HepG2 (cell line): ENCODE data around the gene ZNHIT1. TPM values are rescaled to one million over a fixed set of nuclear protein-coding genes. Genes with fewer than 3 reads are reported as not detected.

Experiments used
- ATAC-seq: fragments of 200-7000 bp; cut with Tn5 transposase; 3 replicates; pipeline ENCODE4 v1.9.1; 2020; ENCODE audit warnings: mild to moderate bottlenecking, moderate library complexity
- BruUV-seq: library from RNA; stranded (reverse); fragments of 400-500 nt; replicated peaks from 2 replicates; lab custom pipeline; 2021; lab: Mats Ljungman, UMichigan
- CTCF ChIA-PET: fragments of 300-600 bp; formaldehyde crosslinking; extraction: SDS; loops from one replicate; lab custom pipeline; 2021; ENCODE audit warnings: low total read pairs, inconsistent platforms, low intra/inter-chr PET ratio; lab: Yijun Ruan, JAX
- POLR2A ChIA-PET: fragments of 350-600 bp; sonication (Branson Sonifier 250); formaldehyde crosslinking; loops from one replicate; lab custom pipeline; 2020; ENCODE audit warnings: antibody characterized with exemption, inconsistent platforms; lab: Yijun Ruan, JAX
- DNase-seq: peaks from one replicate; pipeline ENCODE4 v3.0.0-alpha.2; 2015; ENCODE audit warnings: low spot score
- FAIRE-seq: peaks from 3 replicates; lab custom pipeline; 2011; peaks lifted over from hg19 to GRCh38; lab: Jason Lieb, UNC
- H2AFZ ChIP-seq: one replicate; pipeline ENCODE4 v1.6.1; 2011; ENCODE audit warnings: low read length, inconsistent platforms
- H3K27ac ChIP-seq: fragments of 300-600 bp; 3 replicates; pipeline ENCODE4 v1.8.0; 2011; ENCODE audit warnings: mixed run types, mild to moderate bottlenecking, mixed read lengths, low read length, inconsistent platforms; ENCODE audit not compliant: insufficient read depth; ENCODE audit errors: extremely low read length
- H3K27me3 ChIP-seq, 2 experiments: fragments of 200-600 bp in 1 of 2; 2 replicates in 1 of 2; 3 replicates in 1 of 2; pipeline versions ENCODE4 v1.6.0 to v1.8.0; 2011; ENCODE audit warnings: low read length in 2 of 2, mild to moderate bottlenecking in 2 of 2, moderate library complexity in 2 of 2, inconsistent platforms in 1 of 2; ENCODE audit not compliant: insufficient read depth in 2 of 2, control insufficient read depth in 1 of 2
- H3K36me3 ChIP-seq, 2 experiments: fragments of 200-600 bp in 1 of 2; replicated peaks in 1 of 2; 2 replicates in 1 of 2; 3 replicates in 1 of 2; pipeline versions ENCODE4 v1.5.1 to v1.8.0; 2011; ENCODE audit warnings: low read length in 2 of 2, inconsistent platforms in 1 of 2; ENCODE audit not compliant: insufficient read depth in 2 of 2, control insufficient read depth in 1 of 2
- H3K4me1 ChIP-seq: 2 replicates; pipeline ENCODE4 v1.5.1; 2012; ENCODE audit warnings: low read length, inconsistent platforms; ENCODE audit not compliant: insufficient read depth
- H3K4me2 ChIP-seq: 2 replicates; pipeline ENCODE4 v1.6.0; 2011; ENCODE audit warnings: low read depth, low read length, inconsistent platforms
- H3K4me3 ChIP-seq, 3 experiments: fragments of 200-600 bp in 1 of 3; sonication (generic), shearing (Covaris generic) in 1 of 3; replicated peaks in 1 of 3; 2 replicates each; pipeline ENCODE4 v1.5.1; 2011 to 2016; ENCODE audit warnings: low read length in 3 of 3, inconsistent platforms in 2 of 3, low read depth in 2 of 3, mild to moderate bottlenecking in 2 of 3, control low read depth in 1 of 3, mixed read lengths in 1 of 3; ENCODE audit not compliant: insufficient read depth in 1 of 3
- H3K79me2 ChIP-seq: one replicate; pipeline ENCODE4 v1.6.1; 2011; ENCODE audit warnings: low read length, inconsistent platforms; ENCODE audit not compliant: insufficient read depth
- H3K9ac ChIP-seq: 2 replicates; pipeline ENCODE4 v1.6.0; 2011; ENCODE audit warnings: mild to moderate bottlenecking, low read depth, low read length, inconsistent platforms; ENCODE audit not compliant: insufficient read depth
- H3K9me3 ChIP-seq: 2 replicates; pipeline ENCODE4 v1.5.1; 2012; ENCODE audit warnings: mild to moderate bottlenecking, low read length
- H4K20me1 ChIP-seq: 2 replicates; pipeline ENCODE4 v1.6.0; 2011; ENCODE audit warnings: inconsistent platforms, mild to moderate bottlenecking, low read length, moderate library complexity; ENCODE audit not compliant: insufficient read depth
- CCDC6 ChIP-seq: sonication (generic); formaldehyde crosslinking; IDR thresholded peaks from 2 replicates; pipeline ENCODE4 v1.8.1; 2022; ENCODE audit warnings: mild to moderate bottlenecking, missing genetic modification reagents, moderate library complexity
- GMEB1 ChIP-seq: sonication (generic); formaldehyde crosslinking; IDR thresholded peaks from 2 replicates; pipeline ENCODE4 v1.5.1; 2020; ENCODE audit warnings: missing genetic modification reagents, mild to moderate bottlenecking, borderline replicate concordance
- GTF3A ChIP-seq: sonication (generic); formaldehyde crosslinking; conservative IDR thresholded peaks from 2 replicates; pipeline ENCODE4 v1.4.0; 2020; ENCODE audit warnings: mild to moderate bottlenecking, missing genetic modification reagents
- PRDM4 ChIP-seq: sonication (generic); formaldehyde crosslinking; IDR thresholded peaks from 2 replicates; pipeline ENCODE4 v1.9.0; 2021; ENCODE audit warnings: missing genetic modification reagents, borderline replicate concordance
- SAP130 ChIP-seq: IDR thresholded peaks from 2 replicates; pipeline ENCODE4 v1.6.1; 2016; ENCODE audit warnings: low read depth
- SKIL ChIP-seq: sonication (generic); formaldehyde crosslinking; IDR thresholded peaks from 2 replicates; pipeline ENCODE4 v1.8.0; 2022; ENCODE audit warnings: missing genetic modification reagents, mild to moderate bottlenecking, moderate library complexity, borderline replicate concordance
- ZNF260 ChIP-seq: sonication (generic); formaldehyde crosslinking; IDR thresholded peaks from 2 replicates; pipeline ENCODE4 v1.4.0; 2020; ENCODE audit warnings: missing genetic modification reagents, low read depth, mild to moderate bottlenecking, borderline replicate concordance
- ZNF280D ChIP-seq: sonication (generic); formaldehyde crosslinking; IDR thresholded peaks from 2 replicates; pipeline ENCODE4 v1.5.1; 2020; ENCODE audit warnings: mild to moderate bottlenecking, missing genetic modification reagents
- ZNF572 ChIP-seq: sonication (generic); formaldehyde crosslinking; IDR thresholded peaks from 2 replicates; pipeline ENCODE4 v1.5.1; 2020; ENCODE audit warnings: mild to moderate bottlenecking, missing genetic modification reagents
- ZNF768 ChIP-seq: sonication (generic); formaldehyde crosslinking; IDR thresholded peaks from 2 replicates; pipeline ENCODE4 v1.4.0; 2020; ENCODE audit warnings: missing genetic modification reagents
- ZNF770 ChIP-seq: sonication (generic); formaldehyde crosslinking; IDR thresholded peaks from 2 replicates; pipeline ENCODE4 v1.5.0; 2020; ENCODE audit warnings: mild to moderate bottlenecking, missing genetic modification reagents
- WGBS: methylation state at CpG from one replicate; pipeline ENCODE4 v1.1.6; 2017; ENCODE audit warnings: low lambda C conversion rate; 5-methylcytosine and 5-hydroxymethylcytosine counted together
- in situ Hi-C: cut with HindIII; loops from 2 replicates; pipeline ENCODE4 v1.10.0; 2017; ENCODE audit warnings: low pct_unique_long_range_greater_than_20kb; ENCODE audit not compliant: extremely low pct_ligation_motif_present
- intact Hi-C: fragments of 100-400 bp; cut with micrococcal nuclease; formaldehyde crosslinking; loops from one replicate; pipeline ENCODE4 v1.10.0; 2022; ENCODE audit not compliant: unreplicated experiment
- polyA plus RNA-seq, 8 experiments: library from polyadenylated mRNA; depleted of rRNA in 3 of 8; stranded (reverse) in 7 of 8; unstranded in 1 of 8; fragments of >200 nt; fragmentation: Illumina TruSeq in 4 of 8; extraction: Trizol in 4 of 8; gene quantifications; 2 replicates each; pipeline versions ENCODE4 v1.2.1 to v1.2.3, GENCODE V29; 2011 to 2016; ENCODE audit warnings: low read depth in 4 of 8, missing spikeins in 1 of 8, mixed read lengths in 1 of 8; ENCODE audit not compliant: insufficient read depth in 1 of 8
- total RNA-seq, 5 experiments: library from RNA; depleted of rRNA; stranded (reverse); fragments of >200 nt; fragmentation: Illumina TruSeq; extraction: Trizol; gene quantifications; 2 replicates each; pipeline ENCODE4 v1.2.3, GENCODE V29; 2016; ENCODE audit warnings: low read depth in 1 of 5

Gene ZNHIT1
- total and polyA plus RNA-seq, 2 of the 13 experiments (the other 11 are each of a cell fraction or from before 2014, with no cell fraction given) = 32.5 to 64.5 TPM

GRCh38 chr7:101210143-101210542, 7.8 kb upstream of the ZNHIT1 start (continued):
- TF ChIP-seq ZNF770 (CRISPR knock-in tag) = no peak
- no peak for TF ChIP-seq PRDM4

- peaks cover 7% of the 10 kb centered on the region for H3K79me2 ChIP-seq
- peaks cover 14 to 26% of the 10 kb centered on the region in 2 experiments; a peak in 4 of 5 replicates for H3K36me3 ChIP-seq
- H3K4me1 ChIP-seq = peaks cover 19% of the 10 kb centered on the region
- 95% methylated on average over 7 of the region's 24 CpGs for WGBS
- H3K4me3 ChIP-seq = no peak overlapping the region
- POLR2A ChIA-PET = interaction anchor here (1.1 to 11.2 kb wide), 2 partner anchors 8 to 26 kb away, joined by 3 to 202 read pairs; partner anchors contain the start of genes CLDN15 and MOGAT3
- no TSS peak for BruUV-seq
- DNase-seq (no peak), FAIRE-seq (no peak), ATAC-seq (no peak; the same call in 2 of the 3 replicates)
- CTCF ChIA-PET = no interaction called here
- in situ Hi-C loops = no loop called here
- H3K9me3 ChIP-seq = no peaks in the 10 kb centered on the region
- H4K20me1 ChIP-seq = no peaks in the 10 kb centered on the region
- no peak overlapping the region for H3K9ac ChIP-seq
- H3K27ac ChIP-seq = no peak overlapping the region
- H3K4me2 ChIP-seq = no peak overlapping the region
- no peaks in the 10 kb centered on the region for H3K27me3 ChIP-seq
- intact Hi-C loops = no loop called here
- no peak overlapping the region for H2AFZ ChIP-seq
- TF ChIP-seq ZNF768 (CRISPR knock-in tag) (no peak), CCDC6 (CRISPR knock-in tag) (no peak), SAP130 (no peak), ZNF572 (CRISPR knock-in tag) (no peak), ZNF280D (no peak), GTF3A (CRISPR knock-in tag) (no peak), GMEB1 (no peak), SKIL (no peak), ZNF260 (CRISPR knock-in tag) (no peak)
Observed at GRCh38 chr7:101211501-101211900, 6.5 kb upstream of the ZNHIT1 start.
